Skeletal muscle cell (primary cell): ENCODE measurements around the gene TRIM8.
A peak's percentile ranks its signal among the peaks of the same experiment; 100 is the strongest.

Experiments used
- DNase-seq: peaks from one replicate; pipeline ENCODE4 v3.0.0-alpha.2; 2010; ENCODE audit warnings: low read depth
- H3K4me3 ChIP-seq: 2 replicates; pipeline ENCODE4 v1.5.1; 2011; ENCODE audit warnings: low read depth, mild to moderate bottlenecking, control low read depth, low read length, moderate library complexity

TRIM8 gene

GRCh38 chr10:102647443-102648268 is 3.4 kb downstream of the TRIM8 start:
- H3K4me3 ChIP-seq, result peak overlapping the region; percentile 63
- no peak for DNase-seq

- H3K4me3 ChIP-seq, result peak overlapping the region; percentile 63
- DNase-seq, result no peak
These were observed 4.1 kb downstream of the TRIM8 start for GRCh38 chr10:102648269-102648888.

- H3K4me3 ChIP-seq, result peak overlapping the region; percentile 63
- DNase-seq, result no peak
These were observed 4.9 kb downstream of the TRIM8 start for GRCh38 chr10:102648889-102649796.

DNA sequence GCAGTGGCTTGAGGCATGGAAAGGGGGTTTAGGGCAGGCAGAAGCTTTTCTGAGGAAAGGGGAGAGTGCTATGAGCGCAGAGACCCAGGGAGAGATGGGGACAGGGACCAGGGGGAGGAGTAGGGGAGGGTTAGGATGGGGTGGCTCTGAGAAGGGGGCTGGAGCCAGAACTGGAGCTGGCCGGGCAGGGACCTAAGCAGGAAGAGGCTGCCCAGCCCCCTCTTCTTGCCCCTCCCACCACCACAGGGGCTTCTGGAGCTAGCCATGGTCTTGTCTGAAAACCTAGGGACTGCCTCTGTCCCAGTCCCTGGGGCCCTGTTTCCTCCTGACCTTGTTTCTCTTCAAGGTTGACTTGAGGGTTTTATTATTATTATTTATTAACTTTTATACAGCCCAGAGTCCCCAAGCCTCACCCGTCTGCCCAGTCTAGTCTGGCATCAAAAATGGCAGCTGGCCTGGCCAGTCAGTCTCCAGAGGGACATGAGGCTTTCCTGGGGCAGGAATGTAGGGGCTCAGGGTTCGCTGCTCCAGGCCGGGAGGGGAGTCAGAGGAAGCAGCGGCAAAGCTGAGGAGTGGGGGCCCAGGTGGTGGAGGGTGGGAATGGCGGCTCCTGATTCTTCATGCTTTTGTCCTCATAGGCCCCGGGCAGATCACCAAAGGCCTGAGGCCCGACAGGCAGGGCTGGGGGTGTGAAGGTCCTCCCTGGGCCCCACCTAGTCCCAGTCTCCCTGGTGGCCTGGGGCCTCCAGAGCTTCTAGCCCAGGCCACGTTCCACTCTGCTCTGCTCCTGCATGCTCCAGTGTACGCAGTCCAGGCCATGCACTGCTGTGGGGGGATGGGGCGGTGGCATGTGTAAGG is 5.7 kb downstream of the TRIM8 start:
- peak overlapping the region; percentile 63 for H3K4me3 ChIP-seq
- no peak for DNase-seq

DNA sequence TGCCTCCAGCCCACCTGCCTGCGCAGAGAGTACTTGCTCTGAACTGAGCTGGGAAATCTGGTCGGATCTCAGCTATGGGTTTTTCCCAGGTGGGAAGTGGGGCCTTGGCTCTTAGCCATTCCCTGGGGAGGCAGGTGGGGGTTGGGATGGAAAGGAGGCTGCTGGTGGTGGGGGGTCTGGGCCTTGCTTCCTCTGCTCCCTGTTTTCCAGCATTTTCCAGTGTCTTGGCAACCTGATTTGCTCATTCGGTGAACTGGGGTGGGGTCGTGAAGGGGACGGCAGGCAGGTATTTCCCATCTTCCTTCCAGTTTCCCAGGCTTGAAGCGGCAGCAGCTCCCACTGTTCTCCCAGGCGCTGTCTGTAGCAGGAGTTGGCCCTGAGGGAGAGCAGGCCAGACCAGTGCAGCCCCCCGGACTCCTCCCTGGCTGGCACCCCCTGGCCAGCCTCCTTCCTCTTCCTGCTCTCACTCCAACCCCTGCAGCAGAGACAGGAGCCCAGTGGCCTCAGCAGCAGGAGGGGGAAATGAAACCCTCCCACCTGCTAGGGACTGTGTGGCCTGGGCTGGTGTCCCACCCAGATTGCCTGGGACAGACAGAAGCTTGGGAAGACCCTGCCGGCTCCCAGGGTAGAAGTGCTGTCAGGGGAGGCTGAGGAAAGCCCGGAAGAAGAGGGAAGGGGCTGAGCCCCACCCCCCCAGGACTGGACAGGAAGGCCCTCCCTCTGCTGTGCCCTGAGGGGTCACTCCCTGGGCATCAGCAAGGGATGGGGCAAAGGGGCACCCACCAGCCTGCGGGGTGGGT is 6.6 kb downstream of the TRIM8 start:
- DNase-seq, result no peak
- no peak overlapping the region for H3K4me3 ChIP-seq

DNA sequence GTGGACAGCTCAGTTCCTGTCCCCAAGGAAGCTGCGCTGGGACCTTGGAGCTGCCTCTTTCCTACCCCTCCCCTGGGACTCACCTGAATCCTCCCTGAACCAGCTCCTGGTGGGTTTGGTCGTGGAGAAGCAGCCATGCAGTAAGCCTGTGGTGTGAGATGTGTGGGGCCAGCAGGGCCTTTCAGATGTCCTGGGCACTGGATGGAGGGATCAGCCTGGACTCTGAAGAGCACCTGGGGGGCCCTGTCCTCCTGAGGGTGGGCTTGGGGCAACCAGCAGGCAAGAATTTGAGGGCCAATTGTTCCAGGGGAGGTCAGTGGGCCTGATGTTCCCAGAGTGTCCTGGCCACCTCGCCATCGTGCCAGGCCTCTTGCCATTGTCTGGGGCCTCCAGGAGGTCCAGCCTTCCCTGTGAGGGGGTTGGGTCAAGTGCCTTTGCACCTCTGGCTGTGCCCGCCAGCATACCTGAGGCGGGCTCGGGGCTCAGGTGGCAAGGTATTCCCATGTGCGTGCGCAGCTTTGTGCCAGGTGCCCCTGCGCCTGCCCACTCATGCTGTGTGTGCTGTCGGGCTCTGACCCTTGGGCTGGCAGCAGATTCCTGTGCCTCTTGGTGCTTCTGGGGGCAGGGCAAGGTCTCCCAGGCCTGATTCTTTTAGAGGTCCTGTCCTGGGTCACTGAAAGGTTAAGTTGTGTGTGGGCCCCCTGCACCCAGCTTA is 7.3 kb downstream of the TRIM8 start:
- no peak overlapping the region for H3K4me3 ChIP-seq

GRCh38 chr10:102652170-102652916 is 8.1 kb downstream of the TRIM8 start:
- no peak for DNase-seq
- H3K4me3 ChIP-seq, result no peak overlapping the region

More for the DNA sequence above, 7.3 kb downstream of the TRIM8 start:
- no peak for DNase-seq

GRCh38 chr10:102653060-102653459 is 8.8 kb downstream of the TRIM8 start:
- DNase-seq, result no peak
- H3K4me3 ChIP-seq, result no peak overlapping the region

DNA sequence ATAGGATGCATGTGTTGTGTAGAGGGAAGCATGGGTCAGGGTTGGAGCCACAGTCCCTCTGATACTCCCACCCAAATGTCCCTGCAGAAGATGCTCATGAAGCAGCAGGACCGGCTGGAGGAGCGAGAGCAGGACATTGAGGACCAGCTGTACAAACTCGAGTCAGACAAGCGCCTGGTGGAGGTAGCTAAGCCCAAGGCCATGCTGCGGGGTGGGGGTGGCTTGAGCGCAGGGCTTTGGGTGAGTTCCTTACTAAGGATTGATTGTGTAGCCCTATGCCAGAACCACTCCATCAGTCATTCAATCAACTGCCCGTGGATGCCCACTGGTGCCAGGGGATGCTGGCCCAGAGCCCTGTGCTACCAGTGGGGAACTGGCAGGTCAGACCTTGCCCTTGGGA is 10.3 kb downstream of the TRIM8 start:
- no peak overlapping the region for H3K4me3 ChIP-seq
- DNase-seq, result no peak

- no peak overlapping the region for H3K4me3 ChIP-seq
- DNase-seq, result no peak
These were observed 10.7 kb downstream of the TRIM8 start for GRCh38 chr10:102654969-102655368.

DNA sequence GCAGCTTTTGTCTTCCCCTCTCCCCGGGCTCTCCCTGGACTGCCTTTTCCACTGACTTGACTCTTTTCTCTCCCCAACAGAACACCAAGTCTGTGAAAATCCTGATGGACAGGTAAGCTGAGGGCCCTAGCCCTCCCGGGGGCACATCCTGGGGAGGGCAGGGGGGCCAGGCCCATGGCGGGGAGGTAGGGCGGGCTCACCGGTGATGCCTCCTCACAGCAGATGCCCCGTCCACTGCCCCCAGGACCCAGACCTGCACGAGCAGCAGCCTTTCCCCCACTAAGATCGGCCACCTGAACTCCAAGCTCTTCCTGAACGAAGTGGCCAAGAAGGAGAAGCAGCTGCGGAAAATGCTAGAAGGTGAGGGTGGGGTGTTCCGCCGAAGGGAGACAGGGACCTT is 11.7 kb downstream of the TRIM8 start:
- no peak for DNase-seq
- no peak overlapping the region for H3K4me3 ChIP-seq

DNA sequence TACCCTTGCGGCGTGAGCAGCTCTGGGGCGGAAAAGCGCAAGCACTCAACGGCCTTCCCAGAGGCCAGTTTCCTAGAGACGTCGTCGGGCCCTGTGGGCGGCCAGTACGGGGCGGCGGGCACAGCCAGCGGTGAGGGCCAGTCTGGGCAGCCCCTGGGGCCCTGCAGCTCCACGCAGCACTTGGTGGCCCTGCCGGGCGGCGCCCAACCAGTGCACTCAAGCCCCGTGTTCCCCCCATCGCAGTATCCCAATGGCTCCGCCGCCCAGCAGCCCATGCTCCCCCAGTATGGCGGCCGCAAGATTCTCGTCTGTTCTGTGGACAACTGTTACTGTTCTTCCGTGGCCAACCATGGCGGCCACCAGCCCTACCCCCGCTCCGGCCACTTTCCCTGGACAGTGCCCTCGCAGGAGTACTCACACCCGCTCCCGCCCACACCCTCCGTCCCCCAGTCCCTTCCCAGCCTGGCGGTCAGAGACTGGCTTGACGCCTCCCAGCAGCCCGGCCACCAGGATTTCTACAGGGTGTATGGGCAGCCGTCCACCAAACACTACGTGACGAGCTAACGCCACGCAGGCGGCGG is 12.6 kb downstream of the TRIM8 start:
- H3K4me3 ChIP-seq, result no peak overlapping the region
- DNase-seq, result no peak

DNA sequence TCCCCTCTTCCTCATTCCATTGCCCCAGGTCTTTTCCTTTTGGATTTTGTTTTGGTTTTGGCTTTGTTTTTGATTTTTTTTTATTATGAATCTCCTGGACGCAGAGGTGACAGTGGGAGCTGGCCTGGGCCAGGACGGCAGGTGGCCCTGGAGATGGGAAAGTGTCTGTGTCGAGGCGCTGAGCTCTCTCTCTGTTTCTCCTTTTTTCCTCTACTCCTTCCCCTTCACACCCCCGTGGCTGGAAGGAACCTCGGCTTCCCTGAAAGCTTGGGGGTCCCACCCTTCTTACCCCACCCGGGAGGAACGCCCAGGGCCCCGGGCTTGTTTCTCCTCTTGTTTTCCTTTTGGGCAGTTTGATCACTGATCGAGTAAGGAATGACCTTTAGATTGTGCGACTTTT is 13.2 kb downstream of the TRIM8 start:
- no peak for DNase-seq
- H3K4me3 ChIP-seq, result no peak overlapping the region

DNA sequence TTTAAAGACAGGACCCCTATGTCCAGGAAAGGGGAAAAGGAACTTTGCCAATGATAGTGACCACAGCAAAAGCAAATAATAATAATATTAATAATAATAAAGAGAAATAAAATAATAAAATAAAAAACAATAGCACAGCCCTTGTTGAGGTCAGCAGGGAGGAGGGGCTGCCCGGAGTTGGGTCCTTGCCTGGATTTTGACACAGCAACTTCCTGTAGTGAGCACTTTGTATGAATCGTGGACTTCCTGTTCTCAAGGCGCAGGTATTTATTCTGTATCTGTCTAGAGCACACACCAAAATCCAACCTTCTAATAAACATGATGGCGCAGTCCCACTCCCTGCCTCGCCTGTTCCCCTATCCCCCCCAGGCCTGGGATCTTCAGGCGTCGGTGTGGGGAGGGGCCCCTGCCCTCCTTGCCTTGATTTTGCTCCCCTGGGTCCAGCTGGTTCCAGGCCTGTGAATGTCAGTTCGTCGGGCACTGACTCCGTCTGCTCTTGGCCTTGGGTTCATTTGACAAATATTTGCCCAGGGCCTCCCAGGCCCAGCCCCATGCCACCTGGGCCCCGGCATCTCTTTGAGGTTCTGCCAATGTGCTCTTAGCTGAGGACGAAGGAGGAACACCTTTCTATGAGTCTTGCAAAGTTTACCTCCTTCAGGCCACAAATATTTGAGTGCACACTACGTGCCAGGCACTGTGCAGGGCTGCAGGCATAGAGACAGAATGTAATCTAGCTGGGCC is 13.9 kb downstream of the TRIM8 start:
- no peak overlapping the region for H3K4me3 ChIP-seq
- no peak for DNase-seq

DNA sequence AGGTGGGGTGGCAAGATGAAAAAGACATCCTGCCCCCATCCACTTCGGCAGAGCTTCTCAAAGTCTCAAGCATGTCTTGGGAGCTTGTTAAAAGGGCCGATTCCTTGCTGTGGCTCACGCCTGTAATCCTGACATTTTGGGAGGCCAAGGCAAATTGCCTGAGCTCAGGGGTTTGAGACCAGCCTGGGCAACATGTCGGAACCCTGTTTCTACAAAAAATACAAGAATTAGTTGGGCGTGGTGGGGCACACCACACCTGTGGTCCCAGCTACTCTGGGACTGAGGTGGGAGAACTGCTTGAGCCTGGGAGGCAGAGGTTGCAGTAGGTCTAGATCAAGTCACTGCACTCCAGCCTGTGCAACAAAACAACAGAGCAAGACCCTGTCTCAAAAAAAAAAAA is 14.5 kb downstream of the TRIM8 start:
- no peak for DNase-seq
- no peak overlapping the region for H3K4me3 ChIP-seq
